ENCODE measurements around the gene AMHR2.

AMHR2 gene

DNA sequence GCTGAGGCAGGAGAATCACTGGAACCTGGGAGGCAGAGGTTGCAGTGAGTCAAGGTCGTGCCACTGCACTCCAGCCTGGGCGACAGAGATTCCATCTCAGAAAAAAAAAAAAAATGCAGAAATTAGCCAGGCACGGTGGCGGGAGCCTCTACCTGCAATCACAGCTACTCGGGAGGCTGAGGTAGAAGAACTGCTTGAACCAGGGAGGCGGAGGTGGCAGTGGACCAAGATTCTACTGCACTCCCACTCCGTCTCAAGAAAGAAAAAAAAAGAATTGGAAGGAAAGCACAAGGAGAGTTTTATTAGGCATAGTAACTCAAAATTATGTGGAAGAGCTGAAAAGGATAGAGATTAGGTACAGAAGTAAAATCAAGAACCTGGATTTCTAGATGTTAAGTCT lies 20.8 kb upstream of the AMHR2 start:
- Histone ChIP-seq H3K9ac (ENCODE audit: low read depth, low read length) (no peak overlapping the region), H3K9me3 (ENCODE audit: insufficient read depth, low read length, severe bottlenecking) (no peaks in the 10 kb centered on the region), H3K4me3 (ENCODE audit: low read depth in 1 of 2, low read length in 2 of 2) (no peak overlapping the region), H3K4me1 (ENCODE audit: insufficient read depth, low read length) (no peaks in the 10 kb centered on the region), H3K79me2 (ENCODE audit: insufficient read depth, low read length) (peaks cover 75% of the 10 kb centered on the region), H3K27me3 (ENCODE audit: insufficient read depth, low read length, poor library complexity) (no peaks in the 10 kb centered on the region), H4K20me1 (ENCODE audit: insufficient read depth, low read length) (peaks cover 5% of the 10 kb centered on the region; the same call in 1 of the 2 replicates), H3K36me3 (ENCODE audit: insufficient read depth, low read length) (peaks cover 45% of the 10 kb centered on the region), H3K4me2 (ENCODE audit: insufficient read depth, low read length) (no peak overlapping the region), H2AFZ (ENCODE audit: low read depth, low read length) (no peak overlapping the region), H3K27ac (ENCODE audit: low read length) (no peak overlapping the region)
- DNase-seq (no peak), ATAC-seq (ENCODE audit: insufficient read depth, low read depth) (no peak)
- TF ChIP-seq CTCF (IDR thresholded peaks at IDR 0.05; ENCODE audit: borderline replicate concordance, extremely low read depth, low read length, poor library complexity, severe bottlenecking) = no peak
- no peak for TF ChIP-seq EZH2 (IDR thresholded peaks at IDR 0.05; ENCODE audit: borderline replicate concordance, low read depth, low read length, severe bottlenecking)

GRCh38 chr12:53410951-53411350 lies 12.7 kb upstream of the AMHR2 start:
- ATAC-seq (ENCODE audit: insufficient read depth, low read depth) = no peak

GRCh38 chr12:53413485-53414204 lies 10.0 kb upstream of the AMHR2 start:
- Histone ChIP-seq H3K27ac (ENCODE audit: low read length) (no peak overlapping the region), H3K9me3 (ENCODE audit: insufficient read depth, low read length, severe bottlenecking) (no peaks in the 10 kb centered on the region), H3K4me3 (ENCODE audit: low read depth in 1 of 2, low read length in 2 of 2) (no peak overlapping the region), H3K27me3 (ENCODE audit: insufficient read depth, low read length, poor library complexity) (no peaks in the 10 kb centered on the region), H3K9ac (ENCODE audit: low read depth, low read length) (no peak overlapping the region), H4K20me1 (ENCODE audit: insufficient read depth, low read length) (peaks cover 5% of the 10 kb centered on the region), H2AFZ (ENCODE audit: low read depth, low read length) (no peak overlapping the region), H3K4me2 (ENCODE audit: insufficient read depth, low read length) (no peak overlapping the region), H3K4me1 (ENCODE audit: insufficient read depth, low read length) (no peaks in the 10 kb centered on the region), H3K79me2 (ENCODE audit: insufficient read depth, low read length) (no peaks in the 10 kb centered on the region), H3K36me3 (ENCODE audit: insufficient read depth, low read length) (peaks cover 42% of the 10 kb centered on the region)
- DNase-seq (no peak), ATAC-seq (ENCODE audit: insufficient read depth, low read depth) (no peak)
- no peak for TF ChIP-seq EZH2 (IDR thresholded peaks at IDR 0.05; ENCODE audit: borderline replicate concordance, low read depth, low read length, severe bottlenecking)
- TF ChIP-seq CTCF (IDR thresholded peaks at IDR 0.05; ENCODE audit: borderline replicate concordance, extremely low read depth, low read length, poor library complexity, severe bottlenecking) = no peak

More at GRCh38 chr12:53410951-53411350, 12.7 kb upstream of the AMHR2 start:
- H3K27me3 ChIP-seq (ENCODE audit: insufficient read depth, low read length, poor library complexity) = no peaks in the 10 kb centered on the region
- H3K4me3 ChIP-seq (ENCODE audit: low read depth in 1 of 2, low read length in 2 of 2) = no peak overlapping the region
- no peaks in the 10 kb centered on the region for H3K4me1 ChIP-seq (ENCODE audit: insufficient read depth, low read length)
- H3K9ac ChIP-seq (ENCODE audit: low read depth, low read length) = no peak overlapping the region
- peaks cover 6% of the 10 kb centered on the region; the same call in 1 of the 2 replicates for H3K79me2 ChIP-seq (ENCODE audit: insufficient read depth, low read length)
- peaks cover 10% of the 10 kb centered on the region for H4K20me1 ChIP-seq (ENCODE audit: insufficient read depth, low read length)
- no peak overlapping the region for H2AFZ ChIP-seq (ENCODE audit: low read depth, low read length)
- no peak overlapping the region for H3K4me2 ChIP-seq (ENCODE audit: insufficient read depth, low read length)
- H3K9me3 ChIP-seq (ENCODE audit: insufficient read depth, low read length, severe bottlenecking) = no peaks in the 10 kb centered on the region
- peaks cover 59% of the 10 kb centered on the region for H3K36me3 ChIP-seq (ENCODE audit: insufficient read depth, low read length)
- H3K27ac ChIP-seq (ENCODE audit: low read length) = no peak overlapping the region
- DNase-seq = no peak
- TF ChIP-seq EZH2 (IDR thresholded peaks at IDR 0.05; ENCODE audit: borderline replicate concordance, low read depth, low read length, severe bottlenecking) (no peak), CTCF (IDR thresholded peaks at IDR 0.05; ENCODE audit: borderline replicate concordance, extremely low read depth, low read length, poor library complexity, severe bottlenecking) (no peak)
